Purkinje cell (primary cell): ENCODE results near the gene ZNF571. TPM values are rescaled to one million over a fixed set of nuclear protein-coding genes. Genes with fewer than 3 reads are reported as not detected.

Experiments used
- polyA plus RNA-seq: library from polyadenylated mRNA; unstranded; fragments of >200 nt; fragmentation: Nextera tagmentation; gene quantifications from 2 replicates; pipeline ENCODE4 v1.2.1, GENCODE V29; 2014

ZNF571 gene
- 5.0 and 5.7 TPM in 2 replicates for polyA plus RNA-seq

DNA sequence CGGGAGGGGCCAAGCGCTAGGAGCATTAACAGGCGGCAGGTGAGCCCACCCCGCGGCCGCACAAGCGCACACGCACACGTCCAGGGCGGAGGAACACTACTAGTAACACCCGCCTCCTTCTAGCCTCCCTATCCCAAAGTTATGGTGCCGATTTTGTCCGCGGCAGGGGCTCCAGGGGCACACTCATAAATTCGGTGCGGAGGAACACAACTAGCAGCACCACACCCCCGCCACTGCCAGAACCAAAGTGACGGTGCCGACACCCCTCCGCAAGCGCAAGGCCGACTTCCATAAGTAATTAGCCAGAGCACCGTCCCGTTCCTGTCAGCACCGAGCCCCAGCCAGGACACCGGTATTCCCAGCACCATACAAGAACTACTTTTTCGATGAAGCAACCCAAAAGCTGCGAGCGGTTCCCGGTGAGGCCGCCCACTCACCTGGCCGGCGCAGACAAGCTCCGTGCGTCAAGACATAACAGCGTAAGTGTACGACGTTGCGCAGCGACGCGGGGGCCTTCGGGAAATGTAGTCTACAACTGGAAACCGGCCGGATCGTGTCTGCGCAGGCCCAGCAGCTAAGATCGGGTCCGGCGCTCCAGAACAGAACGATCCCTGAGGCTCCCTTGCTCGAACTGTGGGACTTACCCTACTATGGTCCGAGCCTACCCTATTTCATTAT is at the start of gene ZNF571, which contains the start of gene ZNF540:
ZNF571 (minus strand) TSS at position 489 of the 678 bp plus-strand sequence. CDS start 8,116 bp downstream, outside the sequence.
ZNF540 (plus strand) TSS at position 573 of the 678 bp plus-strand sequence. CDS start 3,572 bp downstream, outside the sequence.

Other genes with a start within 250 kb of the ZNF571 start
- 2.9 and 9.7 TPM in 2 replicates for gene ZNF527, start 223.7 kb downstream of the ZNF571 start, polyA plus RNA-seq
- gene ZNF569, start 127.3 kb downstream of the ZNF571 start, polyA plus RNA-seq: 7.8 and 11.7 TPM in 2 replicates
- gene ZNF570, start 125.4 kb downstream of the ZNF571 start, polyA plus RNA-seq: 8.3 and 9.0 TPM in 2 replicates
- gene ZNF793, start 87.9 kb downstream of the ZNF571 start, polyA plus RNA-seq: 29.9 and 39.9 TPM in 2 replicates
- 37.5 and 40.2 TPM in 2 replicates for gene ZNF540, start 84 bp upstream of the ZNF571 start, polyA plus RNA-seq
- 1.9 and 3.9 TPM in 2 replicates for gene ZFP30, start 60.7 kb upstream of the ZNF571 start, polyA plus RNA-seq
- 0.97 and 3.6 TPM in 2 replicates for gene ZNF607, start 125.0 kb upstream of the ZNF571 start, polyA plus RNA-seq
- gene ZNF573, start 184.8 kb upstream of the ZNF571 start, polyA plus RNA-seq: 10.3 and 15.9 TPM in 2 replicates